ENCODE data around the gene EPS8L3.
"Not testable (repeated sequence)": the region's sequence is repeated elsewhere in the genome, so short reads cannot be mapped to it uniquely, and the experiment has no call there.

Gene EPS8L3

DNA sequence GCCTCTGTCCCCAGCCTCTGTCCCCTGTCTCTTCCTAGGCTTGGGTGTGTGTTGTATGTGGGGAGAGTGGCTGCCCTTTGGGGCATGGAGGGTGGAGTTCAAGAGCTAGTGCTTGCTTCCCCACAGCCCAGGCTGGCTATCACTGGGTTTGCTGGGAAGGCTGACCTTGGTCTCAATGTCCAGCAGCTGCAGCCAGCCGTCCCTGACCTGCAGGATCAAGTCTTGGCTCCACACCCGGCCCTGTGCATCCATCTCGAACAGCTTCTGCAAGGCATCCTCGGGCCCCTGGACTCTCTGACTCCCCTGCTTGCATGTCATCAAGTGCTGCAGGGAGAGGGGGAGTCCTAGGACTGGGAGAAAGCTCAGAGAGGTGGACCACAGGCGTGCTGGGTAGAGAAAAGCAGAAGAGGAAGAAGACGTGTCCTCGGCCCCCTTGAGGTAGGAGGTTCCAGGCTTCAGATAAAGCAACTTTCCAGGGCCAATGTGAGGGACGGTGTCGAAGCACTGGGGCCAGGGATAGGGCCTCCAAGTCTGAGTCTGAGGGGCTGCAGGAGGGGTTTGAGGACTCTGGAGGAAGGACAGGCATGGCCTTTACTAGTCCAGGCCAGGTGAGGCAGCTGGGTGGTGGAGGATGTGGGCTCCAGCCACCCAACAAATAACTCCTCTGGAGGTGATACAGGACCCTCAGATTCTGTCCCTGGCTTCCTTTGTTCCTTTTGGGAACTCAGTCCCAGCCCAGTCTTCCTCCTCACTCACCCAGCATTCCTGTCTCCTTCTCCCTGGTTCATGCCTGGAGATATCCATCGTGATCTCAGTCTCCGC is 4.0 kb downstream of the EPS8L3 start:
- POLR2A ChIA-PET = no interaction called here
- TF ChIP-seq, protein P1, sequence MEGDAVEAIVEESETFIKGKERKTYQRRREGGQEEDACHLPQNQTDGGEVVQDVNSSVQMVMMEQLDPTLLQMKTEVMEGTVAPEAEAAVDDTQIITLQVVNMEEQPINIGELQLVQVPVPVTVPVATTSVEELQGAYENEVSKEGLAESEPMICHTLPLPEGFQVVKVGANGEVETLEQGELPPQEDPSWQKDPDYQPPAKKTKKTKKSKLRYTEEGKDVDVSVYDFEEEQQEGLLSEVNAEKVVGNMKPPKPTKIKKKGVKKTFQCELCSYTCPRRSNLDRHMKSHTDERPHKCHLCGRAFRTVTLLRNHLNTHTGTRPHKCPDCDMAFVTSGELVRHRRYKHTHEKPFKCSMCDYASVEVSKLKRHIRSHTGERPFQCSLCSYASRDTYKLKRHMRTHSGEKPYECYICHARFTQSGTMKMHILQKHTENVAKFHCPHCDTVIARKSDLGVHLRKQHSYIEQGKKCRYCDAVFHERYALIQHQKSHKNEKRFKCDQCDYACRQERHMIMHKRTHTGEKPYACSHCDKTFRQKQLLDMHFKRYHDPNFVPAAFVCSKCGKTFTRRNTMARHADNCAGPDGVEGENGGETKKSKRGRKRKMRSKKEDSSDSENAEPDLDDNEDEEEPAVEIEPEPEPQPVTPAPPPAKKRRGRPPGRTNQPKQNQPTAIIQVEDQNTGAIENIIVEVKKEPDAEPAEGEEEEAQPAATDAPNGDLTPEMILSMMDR (IDR thresholded peaks at IDR 0.05; ENCODE audit: insufficient read depth, low read length, missing control alignments) = no peak
- H3K4me3 ChIP-seq (ENCODE audit: low read depth, low read length) = no peak overlapping the region
- CTCF ChIA-PET = interaction anchor here (1.3 to 2.4 kb wide), 6 partner anchors 10 to 224 kb away, joined by 3 to 14 read pairs (median 7); partner anchors contain the start of gene AHCYL1
- DNase-seq (ENCODE audit: low read depth, low spot score) = no peak

DNA sequence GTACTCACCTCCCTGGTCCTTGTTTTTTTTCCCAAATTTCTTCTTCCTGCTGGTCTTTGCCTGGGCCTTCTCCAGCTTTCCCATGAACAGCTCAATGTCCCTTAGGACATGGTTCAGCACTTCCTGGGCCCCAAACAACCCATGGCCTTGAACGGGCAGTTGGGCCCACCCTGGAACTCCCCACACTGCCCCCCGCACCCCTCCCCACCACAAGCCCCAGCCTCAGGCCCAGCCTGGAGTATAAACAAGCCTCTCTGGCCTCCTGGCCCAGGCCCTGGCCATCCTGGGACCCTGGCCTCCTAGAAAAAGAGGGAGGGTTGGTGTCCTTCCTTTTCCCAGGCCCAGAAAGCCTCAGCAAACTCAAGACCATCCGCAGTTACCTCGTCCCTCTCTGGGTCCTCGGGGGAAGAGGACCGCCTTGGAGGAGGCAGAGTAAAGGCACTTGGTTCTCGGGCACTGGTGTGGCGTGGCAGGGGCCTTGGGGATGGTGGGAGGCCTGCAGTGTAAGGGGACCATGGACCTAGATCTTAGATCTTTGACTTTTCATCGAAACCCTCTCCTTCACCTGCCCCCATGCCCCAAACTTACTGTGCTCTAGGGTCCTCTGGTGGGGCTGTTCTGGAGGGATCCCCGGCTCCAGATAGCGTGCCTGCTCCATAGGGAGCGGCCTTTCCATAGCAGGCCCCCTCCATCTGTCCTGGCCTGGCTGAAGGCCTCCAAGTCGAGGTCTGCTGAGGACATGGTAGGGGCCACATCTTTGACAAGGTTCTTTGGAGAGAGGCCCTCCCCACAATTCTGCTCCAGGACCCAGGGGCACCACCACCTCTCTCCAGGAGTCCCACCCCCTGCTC is 5.6 kb downstream of the EPS8L3 start:
- POLR2A ChIA-PET = no interaction called here
- CTCF ChIA-PET = interaction anchor here (0.8 to 7.5 kb wide), 2 partner anchors 16 to 226 kb away, joined by 3 to 37 read pairs; partner anchors contain the start of gene AHCYL1
- H3K4me3 ChIP-seq (ENCODE audit: low read depth, low read length) = no peak overlapping the region
- DNase-seq (ENCODE audit: low read depth, low spot score) = no peak
- TF ChIP-seq, protein P1 (IDR thresholded peaks at IDR 0.05; ENCODE audit: insufficient read depth, low read length, missing control alignments) = no peak

DNA sequence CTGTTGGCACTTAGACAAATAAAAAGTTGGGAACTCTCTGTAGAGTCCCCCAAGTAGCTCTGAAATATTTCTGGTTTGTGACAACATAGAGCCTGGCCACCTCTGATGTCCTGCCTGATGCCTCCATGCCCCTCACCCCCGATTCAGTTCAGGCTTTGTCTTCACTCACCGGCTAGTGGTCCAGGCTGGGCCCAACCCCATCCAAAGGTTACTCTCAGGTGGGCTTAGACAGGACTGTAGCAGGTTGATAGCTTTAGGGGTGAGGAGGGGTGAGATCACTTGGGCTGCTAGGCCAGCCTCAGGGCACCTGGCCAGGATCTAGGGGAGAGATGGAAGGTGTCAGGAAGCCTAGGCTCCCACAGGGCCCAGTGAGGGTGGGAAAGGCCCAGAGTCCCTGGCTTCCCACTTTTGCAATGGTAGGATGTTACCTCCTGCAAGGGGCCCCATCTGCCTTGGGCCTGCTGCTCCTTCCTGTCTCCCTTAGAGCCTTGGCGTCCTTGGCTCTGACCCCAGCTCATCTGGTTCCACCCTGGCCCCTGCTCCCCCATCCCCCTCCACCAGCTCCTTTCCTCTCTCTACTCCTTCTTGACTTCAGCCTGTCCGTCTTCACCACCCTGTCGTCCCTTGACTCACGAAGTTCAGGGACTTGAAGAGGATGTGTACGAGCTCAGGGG is 6.7 kb downstream of the EPS8L3 start:
- TF ChIP-seq, protein P1 (IDR thresholded peaks at IDR 0.05; ENCODE audit: insufficient read depth, low read length, missing control alignments) = no peak
- POLR2A ChIA-PET = no interaction called here
- DNase-seq (ENCODE audit: low read depth, low spot score) = no peak
- no peak overlapping the region for H3K4me3 ChIP-seq (ENCODE audit: low read depth, low read length)
- CTCF ChIA-PET = interaction anchor here (0.7 to 7.5 kb wide), 3 partner anchors 8 to 254 kb away, joined by 3 to 37 read pairs (median 6); no protein-coding TSS in a partner anchor

DNA sequence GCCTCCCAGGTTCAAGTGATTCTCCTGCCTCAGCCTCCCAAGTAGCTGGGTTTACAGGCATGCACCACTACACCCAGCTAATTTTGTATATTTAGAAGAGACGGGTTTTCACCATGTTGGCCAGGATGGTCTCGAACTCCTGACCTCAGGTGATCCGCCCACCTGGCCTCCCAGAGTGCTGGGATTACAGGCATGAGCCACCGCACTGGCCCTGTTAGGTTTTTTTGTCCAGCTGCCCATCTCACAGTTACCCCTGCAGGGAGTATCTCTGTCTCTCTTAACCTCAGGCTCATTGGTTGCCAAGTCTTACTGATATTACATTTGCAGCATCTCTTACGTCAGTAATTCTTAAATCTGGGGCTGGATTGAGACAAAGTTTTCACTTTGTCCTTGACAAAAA is 7.4 kb downstream of the EPS8L3 start:
- CTCF ChIA-PET = interaction anchor here (0.7 to 7.5 kb wide), 4 partner anchors 9 to 255 kb away, joined by 3 to 37 read pairs (median 5); no protein-coding TSS in a partner anchor
- POLR2A ChIA-PET; H3K4me3 ChIP-seq (ENCODE audit: low read depth, low read length); DNase-seq (ENCODE audit: low read depth, low spot score): not testable (repeated sequence)

DNA sequence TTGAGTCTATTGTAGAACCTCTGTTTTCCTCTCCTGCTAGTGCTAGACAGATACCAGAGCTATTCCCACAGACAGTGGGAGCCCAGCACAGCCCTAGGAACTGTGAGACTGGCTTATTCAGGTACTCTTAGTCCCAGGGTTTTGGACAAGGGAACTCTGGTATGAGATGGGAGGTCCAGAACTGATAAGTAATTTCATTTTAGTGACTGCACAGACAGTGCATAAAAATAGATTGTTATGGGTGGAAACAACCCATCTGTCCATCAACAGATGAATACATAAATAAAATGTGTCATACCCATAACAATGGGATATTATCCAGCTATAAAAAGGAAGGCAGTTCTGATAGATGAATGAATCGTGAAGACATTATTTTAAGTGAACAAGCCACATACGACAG is 9.0 kb downstream of the EPS8L3 start:
- no peak overlapping the region for H3K4me3 ChIP-seq (ENCODE audit: low read depth, low read length)
- TF ChIP-seq, protein P1 (IDR thresholded peaks at IDR 0.05; ENCODE audit: insufficient read depth, low read length, missing control alignments) = no peak
- ChIA-PET CTCF (interaction anchor here (1.1 to 7.5 kb wide), 7 partner anchors 13 to 230 kb away, joined by 3 to 37 read pairs (median 4); partner anchors contain the start of gene AHCYL1), POLR2A (no interaction called here)
- DNase-seq (ENCODE audit: low read depth, low spot score) = no peak

DNA sequence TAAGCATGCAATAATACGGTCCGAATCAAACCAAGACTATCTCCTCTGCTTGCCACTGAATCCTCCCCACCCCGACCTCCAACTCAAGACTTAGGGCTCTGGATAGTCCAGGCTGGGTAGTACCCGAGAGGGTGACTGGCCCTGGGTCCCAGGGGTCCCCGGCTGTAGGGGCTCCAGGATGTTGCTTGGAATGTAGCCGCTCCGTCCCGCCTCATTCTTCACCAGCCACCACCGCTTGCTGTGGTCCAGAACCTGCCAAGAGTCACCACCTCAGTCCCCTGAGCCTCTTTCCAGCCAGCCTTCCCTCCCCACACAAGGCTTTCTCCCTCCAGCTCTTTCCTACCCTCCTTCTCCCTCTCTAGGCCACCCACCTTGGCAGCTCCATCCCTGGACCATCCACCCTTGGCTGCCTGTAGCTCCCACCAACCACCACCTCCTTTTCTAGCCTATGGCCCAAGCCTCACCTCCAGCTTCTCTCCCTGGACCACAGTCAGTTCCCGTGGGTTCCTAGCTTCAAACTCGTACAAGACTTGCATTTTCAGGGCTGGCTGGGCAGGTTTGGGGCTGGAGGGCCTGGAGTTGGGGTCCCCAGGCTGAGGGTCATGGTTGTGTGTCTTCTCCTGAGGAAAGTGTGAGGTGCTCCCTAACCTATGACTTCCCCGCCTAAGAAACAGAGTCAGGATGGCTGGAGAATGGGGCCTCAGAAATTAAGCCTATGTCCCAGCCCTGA is 12.0 kb downstream of the EPS8L3 start:
- CTCF ChIA-PET = interaction anchor here (1.4 to 7.5 kb wide), 6 partner anchors 12 to 206 kb away, joined by 3 to 37 read pairs (median 8); no protein-coding TSS in a partner anchor
- H3K4me3 ChIP-seq (ENCODE audit: low read depth, low read length) = no peak overlapping the region
- POLR2A ChIA-PET = no interaction called here
- DNase-seq (ENCODE audit: low read depth, low spot score) = no peak
- TF ChIP-seq, protein P1 (IDR thresholded peaks at IDR 0.05; ENCODE audit: insufficient read depth, low read length, missing control alignments) = no peak

All from AG04449 (cell line).